MM.1S (cell line): Measurements from ENCODE around the gene CAND2.

ENCODE experiments used
- CTCF ChIP-seq: fragments of 300-600 bp; sonication (generic); IDR thresholded peaks from 2 replicates; pipeline ENCODE4 v1.5.1; 2016; ENCODE audit warnings: antibody characterized with exemption, low read length, mixed read lengths
- EZH2 ChIP-seq: fragments of 300-600 bp; sonication (generic); optimal IDR thresholded peaks from 2 replicates; pipeline ENCODE3; 2017; ENCODE audit warnings: low read depth, mild to moderate bottlenecking, antibody characterized with exemption, low read length, mixed read lengths

- TF ChIP-seq CTCF: no peak
- no peak for TF ChIP-seq EZH2
These were observed 42.9 kb downstream of the CAND2 start for GRCh38 chr3:12839156-12839946.
